HL-60 (cell line): ENCODE data around the gene CTNNA3.

Experiments used
- POLR2AphosphoS5 ChIP-seq: IDR thresholded peaks from 2 replicates; pipeline ENCODE4 v1.6.1; 2012; ENCODE audit warnings: low read depth
- TF ChIP-seq, protein P1 (sequence below): IDR thresholded peaks from one replicate; pipeline ENCODE4 v1.5.1; 2011; ENCODE audit warnings: low read length, control low read depth, inconsistent platforms; ENCODE audit not compliant: insufficient read depth
- TF ChIP-seq, protein P2 (sequence below): IDR thresholded peaks from 2 replicates; pipeline ENCODE4 v1.6.1; 2012; ENCODE audit warnings: low read depth; ENCODE audit not compliant: insufficient replicate concordance

DNA sequence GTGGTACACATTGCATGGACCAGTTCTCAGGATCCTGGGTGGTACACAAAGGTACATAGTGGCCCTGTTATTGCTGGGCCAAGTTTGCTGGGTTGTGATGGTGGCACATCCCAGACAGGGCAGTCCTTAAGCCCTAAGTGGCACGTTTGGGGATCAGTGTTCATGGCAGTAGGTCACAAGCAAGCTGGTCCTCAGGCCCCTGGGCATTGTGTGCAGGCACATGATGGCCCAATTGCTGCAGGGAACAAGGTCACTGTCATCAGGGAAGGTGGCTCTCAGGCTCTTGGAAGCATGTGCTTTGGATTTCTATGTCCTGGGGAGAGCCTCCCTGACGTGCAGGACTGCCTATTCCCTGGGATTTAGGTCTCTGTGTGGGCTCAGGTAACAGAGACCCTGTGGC lies 1182.5 kb downstream of the CTNNA3 start:
- TF ChIP-seq, protein P1, sequence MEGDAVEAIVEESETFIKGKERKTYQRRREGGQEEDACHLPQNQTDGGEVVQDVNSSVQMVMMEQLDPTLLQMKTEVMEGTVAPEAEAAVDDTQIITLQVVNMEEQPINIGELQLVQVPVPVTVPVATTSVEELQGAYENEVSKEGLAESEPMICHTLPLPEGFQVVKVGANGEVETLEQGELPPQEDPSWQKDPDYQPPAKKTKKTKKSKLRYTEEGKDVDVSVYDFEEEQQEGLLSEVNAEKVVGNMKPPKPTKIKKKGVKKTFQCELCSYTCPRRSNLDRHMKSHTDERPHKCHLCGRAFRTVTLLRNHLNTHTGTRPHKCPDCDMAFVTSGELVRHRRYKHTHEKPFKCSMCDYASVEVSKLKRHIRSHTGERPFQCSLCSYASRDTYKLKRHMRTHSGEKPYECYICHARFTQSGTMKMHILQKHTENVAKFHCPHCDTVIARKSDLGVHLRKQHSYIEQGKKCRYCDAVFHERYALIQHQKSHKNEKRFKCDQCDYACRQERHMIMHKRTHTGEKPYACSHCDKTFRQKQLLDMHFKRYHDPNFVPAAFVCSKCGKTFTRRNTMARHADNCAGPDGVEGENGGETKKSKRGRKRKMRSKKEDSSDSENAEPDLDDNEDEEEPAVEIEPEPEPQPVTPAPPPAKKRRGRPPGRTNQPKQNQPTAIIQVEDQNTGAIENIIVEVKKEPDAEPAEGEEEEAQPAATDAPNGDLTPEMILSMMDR = no peak
- no peak for TF ChIP-seq POLR2AphosphoS5
- TF ChIP-seq, protein P2, sequence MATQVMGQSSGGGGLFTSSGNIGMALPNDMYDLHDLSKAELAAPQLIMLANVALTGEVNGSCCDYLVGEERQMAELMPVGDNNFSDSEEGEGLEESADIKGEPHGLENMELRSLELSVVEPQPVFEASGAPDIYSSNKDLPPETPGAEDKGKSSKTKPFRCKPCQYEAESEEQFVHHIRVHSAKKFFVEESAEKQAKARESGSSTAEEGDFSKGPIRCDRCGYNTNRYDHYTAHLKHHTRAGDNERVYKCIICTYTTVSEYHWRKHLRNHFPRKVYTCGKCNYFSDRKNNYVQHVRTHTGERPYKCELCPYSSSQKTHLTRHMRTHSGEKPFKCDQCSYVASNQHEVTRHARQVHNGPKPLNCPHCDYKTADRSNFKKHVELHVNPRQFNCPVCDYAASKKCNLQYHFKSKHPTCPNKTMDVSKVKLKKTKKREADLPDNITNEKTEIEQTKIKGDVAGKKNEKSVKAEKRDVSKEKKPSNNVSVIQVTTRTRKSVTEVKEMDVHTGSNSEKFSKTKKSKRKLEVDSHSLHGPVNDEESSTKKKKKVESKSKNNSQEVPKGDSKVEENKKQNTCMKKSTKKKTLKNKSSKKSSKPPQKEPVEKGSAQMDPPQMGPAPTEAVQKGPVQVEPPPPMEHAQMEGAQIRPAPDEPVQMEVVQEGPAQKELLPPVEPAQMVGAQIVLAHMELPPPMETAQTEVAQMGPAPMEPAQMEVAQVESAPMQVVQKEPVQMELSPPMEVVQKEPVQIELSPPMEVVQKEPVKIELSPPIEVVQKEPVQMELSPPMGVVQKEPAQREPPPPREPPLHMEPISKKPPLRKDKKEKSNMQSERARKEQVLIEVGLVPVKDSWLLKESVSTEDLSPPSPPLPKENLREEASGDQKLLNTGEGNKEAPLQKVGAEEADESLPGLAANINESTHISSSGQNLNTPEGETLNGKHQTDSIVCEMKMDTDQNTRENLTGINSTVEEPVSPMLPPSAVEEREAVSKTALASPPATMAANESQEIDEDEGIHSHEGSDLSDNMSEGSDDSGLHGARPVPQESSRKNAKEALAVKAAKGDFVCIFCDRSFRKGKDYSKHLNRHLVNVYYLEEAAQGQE = no peak
